Vagina (tissue), 2 donors: ENCODE results near the gene TNFRSF8.

ENCODE experiments used
- CTCF ChIP-seq, 3 experiments: fragments of 450-650 bp in 2 of 3; fragments of 200-600 bp in 1 of 3; sonication (generic) in 1 of 3; IDR thresholded peaks; one replicate each; pipeline ENCODE4 v1.5.1; 2017 to 2019; ENCODE audit warnings: antibody characterized with exemption in 3 of 3, mild to moderate bottlenecking in 2 of 3, moderate library complexity in 2 of 3
- POLR2A ChIP-seq, 2 donors: fragments of 450-650 bp; IDR thresholded peaks; one replicate each; pipeline ENCODE4 v1.6.1; 2017; ENCODE audit warnings: antibody characterized with exemption in 2 of 2, mild to moderate bottlenecking in 2 of 2, moderate library complexity in 2 of 2

DNA sequence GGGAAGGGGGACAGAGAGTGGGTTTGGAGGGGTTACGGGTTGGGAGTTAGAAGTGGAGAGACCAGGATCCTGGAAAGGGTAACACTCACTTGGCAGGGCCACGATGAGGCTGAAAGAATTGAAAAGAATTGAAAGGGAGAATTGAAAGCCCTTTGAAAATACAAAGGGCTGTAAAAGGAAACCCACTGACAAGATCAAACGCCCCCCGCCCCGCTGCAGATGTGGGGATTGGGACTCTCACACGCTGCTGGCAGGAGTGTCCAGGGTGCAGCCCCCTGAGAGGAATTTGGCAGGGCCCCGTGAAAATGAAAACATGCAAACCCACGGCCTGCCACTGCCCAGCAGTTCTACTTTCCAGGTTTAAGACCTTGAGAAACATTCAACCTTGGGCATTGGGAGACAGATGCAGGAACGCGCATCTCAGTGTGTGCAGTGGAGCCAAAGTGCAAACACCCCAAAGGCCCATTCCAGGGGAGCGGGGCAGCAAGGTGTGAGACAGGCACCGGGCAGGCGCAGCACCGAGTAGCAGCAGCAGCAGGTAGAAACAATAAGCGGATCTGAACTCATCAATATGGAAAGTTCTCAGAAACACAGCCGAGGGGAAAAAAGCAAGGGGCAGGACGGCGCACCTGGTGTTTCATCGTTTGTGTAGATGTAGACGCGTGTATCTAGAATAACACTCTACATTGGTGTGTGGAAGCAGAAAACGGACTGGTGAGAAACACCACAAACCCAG is 95.4 kb downstream of the TNFRSF8 start:
- TF ChIP-seq CTCF (IDR thresholded peaks at IDR 0.05) (no peak), POLR2A (IDR thresholded peaks at IDR 0.05) (no peak)
